Activated naive CD8-positive, alpha-beta T cell treated with anti-CD3 and anti-CD28 coated beads for 36 hours (primary cell): ENCODE results near the gene SKAP1. TPM values are rescaled to one million over a fixed set of nuclear protein-coding genes. Genes with fewer than 3 reads are reported as not detected.
"Not testable (repeated sequence)": the region's sequence is repeated elsewhere in the genome, so short reads cannot be mapped to it uniquely, and the experiment has no call there.

ENCODE experiments used
- DNase-seq: peaks from one replicate; pipeline ENCODE4 v3.0.0; 2021
- H3K27ac Mint-ChIP-seq: one replicate; pipeline ENCODE4 v1.8.0; 2022; ENCODE audit warnings: mild to moderate bottlenecking, moderate library complexity, mixed read lengths
- H3K27me3 Mint-ChIP-seq: one replicate; pipeline ENCODE4 v1.8.0; 2022; ENCODE audit warnings: mild to moderate bottlenecking, mixed read lengths
- H3K36me3 Mint-ChIP-seq: one replicate; pipeline ENCODE4 v1.8.0; 2021; ENCODE audit warnings: mild to moderate bottlenecking, mixed read lengths
- H3K4me1 Mint-ChIP-seq: one replicate; pipeline ENCODE4 v1.8.0; 2021; ENCODE audit warnings: mixed read lengths
- H3K4me3 Mint-ChIP-seq: one replicate; pipeline ENCODE4 v1.8.0; 2022; ENCODE audit warnings: mild to moderate bottlenecking, moderate library complexity, mixed read lengths
- H3K9me3 Mint-ChIP-seq: one replicate; pipeline ENCODE4 v1.8.0; 2022; ENCODE audit warnings: mixed read lengths
- total RNA-seq, 2 experiments: library from RNA; stranded (reverse); gene quantifications; one replicate each; pipeline ENCODE4 v1.2.3, GENCODE V29; 2021

Gene SKAP1
- total RNA-seq, 2 experiments from 2014 or later = 54.2 to 55.4 TPM

GRCh38 chr17:48439875-48440505 is 10.0 kb upstream of the SKAP1 start:
- no peaks in the 10 kb centered on the region for H3K27me3 Mint-ChIP-seq
- DNase-seq = peak; percentile 37
- peaks cover 12% of the 10 kb centered on the region for H3K36me3 Mint-ChIP-seq
- peak overlapping the region; percentile 95 for H3K27ac Mint-ChIP-seq
- peak overlapping the region; percentile 29 for H3K4me3 Mint-ChIP-seq
- H3K9me3 Mint-ChIP-seq = peaks cover 9% of the 10 kb centered on the region
- peaks cover 82% of the 10 kb centered on the region for H3K4me1 Mint-ChIP-seq

DNA sequence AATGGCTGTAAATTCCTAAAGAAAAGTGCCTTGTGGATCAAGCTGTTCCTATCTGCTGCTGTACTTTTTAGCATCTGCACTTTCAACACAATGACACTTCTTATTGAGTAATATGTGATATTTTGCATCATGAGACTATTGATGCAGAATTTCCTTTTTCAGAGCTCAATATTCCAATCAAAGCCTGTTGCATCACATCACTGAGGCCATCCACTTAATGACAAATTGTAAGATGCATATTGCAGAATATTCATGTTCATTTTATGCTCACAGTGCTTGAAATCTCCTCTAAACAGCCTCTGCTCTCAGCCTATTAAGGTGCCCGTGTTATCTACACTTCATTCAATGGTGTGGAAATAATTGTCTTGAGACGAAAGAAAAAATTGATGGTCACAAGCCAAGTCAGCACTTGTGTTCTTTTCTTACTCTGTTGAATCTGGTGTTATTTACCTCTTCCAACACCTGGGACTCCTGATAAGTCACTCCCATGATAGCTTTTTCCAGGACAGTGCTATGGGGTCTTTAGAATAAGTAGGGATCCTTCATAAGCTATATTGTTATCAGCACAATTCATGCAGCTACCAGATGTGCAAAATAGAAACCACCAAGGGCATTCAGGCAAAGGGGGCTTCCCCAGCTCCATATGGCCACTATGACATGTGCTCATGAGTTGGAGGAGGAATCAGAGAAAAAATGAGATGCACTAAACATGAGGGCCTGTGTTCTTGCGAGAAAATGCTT is 9.3 kb upstream of the SKAP1 start:
- Mint-ChIP-seq H3K9me3 (peaks cover 9% of the 10 kb centered on the region), H3K4me3 (peak overlapping the region; percentile 29), H3K27ac (peak overlapping the region; percentile 95), H3K27me3 (no peaks in the 10 kb centered on the region), H3K4me1 (peaks cover 77% of the 10 kb centered on the region), H3K36me3 (peaks cover 10% of the 10 kb centered on the region)
- DNase-seq = peak; percentile 39

DNA sequence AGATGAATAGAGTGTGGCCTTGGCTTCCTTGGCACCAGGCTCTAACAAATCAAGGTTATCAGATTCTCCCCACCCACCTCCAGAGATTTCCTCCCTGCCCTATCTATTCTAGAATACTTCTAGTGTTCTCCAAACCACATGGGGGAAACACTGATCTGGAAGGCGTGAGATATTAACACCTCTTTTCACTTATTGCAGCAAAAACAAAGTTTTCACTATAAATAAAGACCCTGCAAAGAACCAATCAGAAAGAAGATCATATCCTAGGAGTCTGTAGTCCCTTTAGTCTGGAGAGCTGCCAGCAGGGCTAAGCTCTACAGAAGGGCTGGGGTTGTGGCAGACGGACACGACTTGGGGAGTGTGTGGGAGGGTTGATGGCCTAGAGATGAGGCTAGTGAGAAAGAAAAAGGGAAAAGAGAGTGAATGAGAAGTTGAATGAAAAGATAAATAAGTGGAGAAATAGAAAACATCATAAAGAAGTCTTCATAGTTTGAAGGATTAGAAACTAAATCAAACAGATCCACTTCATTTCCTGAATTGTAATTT is 8.6 kb upstream of the SKAP1 start:
- DNase-seq = no peak
- Mint-ChIP-seq H3K36me3 (peaks cover 10% of the 10 kb centered on the region), H3K27ac (peak overlapping the region; percentile 65)

GRCh38 chr17:48433896-48434295 is 3.9 kb upstream of the SKAP1 start:
- Mint-ChIP-seq H3K4me1 (peaks cover 52% of the 10 kb centered on the region), H3K27me3 (no peaks in the 10 kb centered on the region), H3K27ac (no peak overlapping the region)

More for the DNA sequence above, 8.6 kb upstream of the SKAP1 start:
- no peaks in the 10 kb centered on the region for H3K27me3 Mint-ChIP-seq
- H3K4me1 Mint-ChIP-seq = peaks cover 72% of the 10 kb centered on the region
- H3K9me3 Mint-ChIP-seq = peaks cover 9% of the 10 kb centered on the region
- no peak overlapping the region for H3K4me3 Mint-ChIP-seq

GRCh38 chr17:48432820-48433775 is 3.1 kb upstream of the SKAP1 start:
- H3K27ac Mint-ChIP-seq = no peak overlapping the region

More at GRCh38 chr17:48433896-48434295, 3.9 kb upstream of the SKAP1 start:
- no peak for DNase-seq
- Mint-ChIP-seq H3K4me3 (no peak overlapping the region), H3K9me3 (no peaks in the 10 kb centered on the region), H3K36me3 (peaks cover 18% of the 10 kb centered on the region)

GRCh38 chr17:48429156-48429555 is 858 bp downstream of the SKAP1 start:
- Mint-ChIP-seq H3K9me3 (no peaks in the 10 kb centered on the region), H3K27me3 (no peaks in the 10 kb centered on the region), H3K4me3 (peak overlapping the region; percentile 91), H3K27ac (peak overlapping the region; percentile 95), H3K4me1 (peaks cover 56% of the 10 kb centered on the region), H3K36me3 (peaks cover 47% of the 10 kb centered on the region)
- DNase-seq = peak; percentile 27

More at GRCh38 chr17:48432820-48433775, 3.1 kb upstream of the SKAP1 start:
- H3K36me3 Mint-ChIP-seq = peaks cover 22% of the 10 kb centered on the region
- no peak for DNase-seq
- H3K27me3 Mint-ChIP-seq = no peaks in the 10 kb centered on the region
- H3K4me1 Mint-ChIP-seq = peaks cover 47% of the 10 kb centered on the region
- H3K9me3 Mint-ChIP-seq = no peaks in the 10 kb centered on the region
- no peak overlapping the region for H3K4me3 Mint-ChIP-seq

DNA sequence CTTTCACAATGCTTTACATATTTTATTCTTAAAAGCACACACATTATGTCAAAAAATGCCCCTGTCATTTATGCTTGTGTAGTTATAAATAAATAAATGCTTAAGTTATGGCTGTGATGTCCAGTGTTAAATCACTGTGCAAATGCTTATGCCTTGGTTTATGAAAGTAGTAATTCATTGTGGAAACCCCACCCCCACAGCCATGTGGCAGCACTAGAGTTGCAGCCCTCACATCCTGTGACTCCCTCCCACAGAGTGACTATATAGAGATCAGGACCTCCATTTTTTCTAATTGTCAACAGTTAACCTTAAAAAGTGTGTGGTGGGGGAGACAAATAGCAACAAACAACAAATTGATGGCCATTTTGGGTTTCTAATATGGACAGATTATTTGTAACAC is 2.4 kb downstream of the SKAP1 start:
- Mint-ChIP-seq H3K27me3 (no peaks in the 10 kb centered on the region), H3K4me3 (peak overlapping the region; percentile 91), H3K27ac (peak overlapping the region; percentile 95), H3K36me3 (peaks cover 47% of the 10 kb centered on the region), H3K9me3 (no peaks in the 10 kb centered on the region), H3K4me1 (peaks cover 62% of the 10 kb centered on the region)
- peak; percentile 69 for DNase-seq

- H3K27me3 Mint-ChIP-seq = no peaks in the 10 kb centered on the region
These were observed 3.1 kb downstream of the SKAP1 start for GRCh38 chr17:48426761-48427500.

GRCh38 chr17:48426019-48426665 is 3.9 kb downstream of the SKAP1 start:
- DNase-seq = no peak
- Mint-ChIP-seq H3K27ac (peak overlapping the region; percentile 95), H3K9me3 (no peaks in the 10 kb centered on the region), H3K4me3 (peak overlapping the region; percentile 53), H3K4me1 (peaks cover 63% of the 10 kb centered on the region), H3K27me3 (no peaks in the 10 kb centered on the region), H3K36me3 (peaks cover 55% of the 10 kb centered on the region)

More at GRCh38 chr17:48426761-48427500, 3.1 kb downstream of the SKAP1 start:
- Mint-ChIP-seq H3K4me1 (peaks cover 63% of the 10 kb centered on the region), H3K9me3 (no peaks in the 10 kb centered on the region), H3K4me3 (peak overlapping the region; percentile 53), H3K27ac (peak overlapping the region; percentile 95), H3K36me3 (peaks cover 49% of the 10 kb centered on the region)
- no peak for DNase-seq

DNA sequence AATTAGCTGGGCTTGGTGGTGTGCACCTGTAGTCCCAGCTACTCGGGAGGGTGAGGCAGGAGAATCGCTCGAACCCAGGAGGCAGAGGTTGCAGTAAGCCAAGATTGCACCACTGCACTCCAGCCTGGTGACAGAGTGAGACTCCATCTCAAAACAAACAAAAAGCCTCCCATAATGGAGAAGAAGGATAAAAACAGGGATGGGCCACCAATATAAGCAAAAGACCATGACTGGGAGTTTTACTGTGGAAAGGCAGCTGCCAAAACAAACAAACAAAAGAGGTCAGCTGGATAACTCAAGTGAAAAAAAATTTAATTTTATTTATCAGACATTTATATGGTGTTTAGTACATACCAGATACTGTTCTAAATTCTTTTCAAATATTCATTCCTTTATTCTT is 8.0 kb downstream of the SKAP1 start:
- H3K4me1 Mint-ChIP-seq = peaks cover 70% of the 10 kb centered on the region

DNA sequence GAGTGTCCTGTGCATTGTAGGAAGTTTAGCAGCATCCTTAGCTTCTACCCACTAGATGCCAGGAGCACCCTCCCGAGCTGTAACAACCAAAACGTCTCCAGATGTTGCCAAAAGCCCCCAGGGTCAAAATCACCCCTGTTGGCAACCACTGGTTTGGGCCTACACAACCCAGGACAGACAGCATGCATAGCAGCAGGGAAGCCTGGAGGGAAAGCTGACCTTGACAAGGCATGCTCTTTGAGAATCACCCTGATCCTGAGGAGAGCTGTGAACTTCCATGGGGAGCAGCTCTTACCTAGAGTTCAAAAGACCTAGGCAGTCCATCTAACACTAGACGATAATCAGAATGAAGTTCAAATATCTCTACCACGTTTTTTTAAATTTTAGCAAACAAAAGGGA is 9.2 kb downstream of the SKAP1 start:
- no peak overlapping the region for H3K27ac Mint-ChIP-seq
- H3K4me1 Mint-ChIP-seq = peaks cover 70% of the 10 kb centered on the region

More for the DNA sequence above, 8.0 kb downstream of the SKAP1 start:
- not testable (repeated sequence) for H3K9me3 Mint-ChIP-seq, H3K27ac Mint-ChIP-seq, H3K4me3 Mint-ChIP-seq, H3K27me3 Mint-ChIP-seq, DNase-seq
- H3K36me3 Mint-ChIP-seq = peaks cover 36% of the 10 kb centered on the region

GRCh38 chr17:48416971-48417370 is 13.0 kb downstream of the SKAP1 start:
- Mint-ChIP-seq H3K4me3 (peak overlapping the region; percentile 30), H3K36me3 (peaks cover 28% of the 10 kb centered on the region), H3K27me3 (no peaks in the 10 kb centered on the region), H3K4me1 (peaks cover 79% of the 10 kb centered on the region), H3K9me3 (no peaks in the 10 kb centered on the region), H3K27ac (peak overlapping the region; percentile 82)
- DNase-seq = no peak

More for the DNA sequence above, 9.2 kb downstream of the SKAP1 start:
- Mint-ChIP-seq H3K4me3 (no peak overlapping the region), H3K9me3 (no peaks in the 10 kb centered on the region), H3K36me3 (peaks cover 25% of the 10 kb centered on the region), H3K27me3 (no peaks in the 10 kb centered on the region)
- no peak for DNase-seq

GRCh38 chr17:48413613-48414405 is 16.2 kb downstream of the SKAP1 start:
- Mint-ChIP-seq H3K36me3 (peaks cover 42% of the 10 kb centered on the region), H3K4me1 (peaks cover 85% of the 10 kb centered on the region), H3K9me3 (no peaks in the 10 kb centered on the region), H3K27ac (peak overlapping the region; percentile 85), H3K27me3 (no peaks in the 10 kb centered on the region), H3K4me3 (peak overlapping the region; percentile 51)
- no peak for DNase-seq
